ENCODE data around the gene SELENOT.
"Not testable (repeated sequence)": the region's sequence is repeated elsewhere in the genome, so short reads cannot be mapped to it uniquely, and the experiment has no call there.

Gene SELENOT

GRCh38 chr3:150603153-150603979 is at the start of gene SELENOT:
TSS of gene SELENOT (plus strand) at chr3:150603321. CDS start at chr3:150603363, 42 bp downstream.
- peak; percentile 94 for DNase-seq (ENCODE audit: low spot score)

GRCh38 chr3:150555859-150556436 is 47.2 kb upstream of the SELENOT start:
- no peak for DNase-seq (ENCODE audit: low spot score)

GRCh38 chr3:150556792-150557191 is 46.3 kb upstream of the SELENOT start:
- no peak for DNase-seq (ENCODE audit: low spot score)

- no peak for DNase-seq (ENCODE audit: low spot score)
Observed at GRCh38 chr3:150557725-150558124, 45.4 kb upstream of the SELENOT start.

- no peak for DNase-seq (ENCODE audit: low spot score)
Observed at GRCh38 chr3:150564243-150564642, 38.9 kb upstream of the SELENOT start.

- no peak for DNase-seq (ENCODE audit: low spot score)
Observed at GRCh38 chr3:150567328-150567727, 35.8 kb upstream of the SELENOT start.

- DNase-seq (ENCODE audit: low spot score), result no peak
Observed at GRCh38 chr3:150577855-150578254, 25.3 kb upstream of the SELENOT start.

GRCh38 chr3:150581174-150581573 is 21.9 kb upstream of the SELENOT start:
- DNase-seq (ENCODE audit: low spot score), result no peak

- DNase-seq (ENCODE audit: low spot score), result no peak
Observed at GRCh38 chr3:150582620-150583019, 20.5 kb upstream of the SELENOT start.

- DNase-seq (ENCODE audit: low spot score), result no peak
Observed at GRCh38 chr3:150583028-150583427, 20.1 kb upstream of the SELENOT start.

- DNase-seq (ENCODE audit: low spot score), result no peak
Observed at GRCh38 chr3:150588027-150588830, 14.9 kb upstream of the SELENOT start.

GRCh38 chr3:150589759-150590158 is 13.4 kb upstream of the SELENOT start:
- DNase-seq (ENCODE audit: low spot score), result no peak

GRCh38 chr3:150594150-150594549 is 9.0 kb upstream of the SELENOT start:
- DNase-seq (ENCODE audit: low spot score), result no peak

GRCh38 chr3:150597646-150598045 is 5.5 kb upstream of the SELENOT start:
- no peak for DNase-seq (ENCODE audit: low spot score)

GRCh38 chr3:150599611-150600297 is 3.4 kb upstream of the SELENOT start:
- peak; percentile 82 for DNase-seq (ENCODE audit: low spot score)

GRCh38 chr3:150600647-150601530 is 2.2 kb upstream of the SELENOT start:
- not testable (repeated sequence) for DNase-seq (ENCODE audit: low spot score)

- DNase-seq (ENCODE audit: low spot score), result no peak
Observed at GRCh38 chr3:150602426-150603152, 532 bp upstream of the SELENOT start.

GRCh38 chr3:150603980-150604319 is 829 bp downstream of the SELENOT start:
- DNase-seq (ENCODE audit: low spot score), result no peak

- no peak for DNase-seq (ENCODE audit: low spot score)
Observed at GRCh38 chr3:150605998-150606641, 3.0 kb downstream of the SELENOT start.

Data from kidney capillary endothelial cell (primary cell).